SIG-M5 treated with dmso at 0.1 percent for 504 hours (cell line): ENCODE data around the gene ADSS1.
"Not testable (repeated sequence)": the region's sequence is repeated elsewhere in the genome, so short reads cannot be mapped to it uniquely, and the experiment has no call there.

Experiments used
- DNase-seq: peaks from one replicate; lab custom pipeline; 2025; ENCODE audit not compliant: unreplicated experiment; lab: John Stamatoyannopoulos, UW

ADSS1 gene

GRCh38 chr14:104746071-104746545 lies 22.1 kb downstream of the ADSS1 start:
- no peak for DNase-seq

- no peak for DNase-seq
Measured at GRCh38 chr14:104746934-104747481, 23.0 kb downstream of the ADSS1 start.

GRCh38 chr14:104747876-104748275 lies 23.8 kb downstream of the ADSS1 start:
- DNase-seq: no peak

GRCh38 chr14:104749111-104749649 lies 25.2 kb downstream of the ADSS1 start:
- no peak for DNase-seq

- no peak for DNase-seq
Measured at GRCh38 chr14:104750056-104750752, 26.2 kb downstream of the ADSS1 start.

GRCh38 chr14:104750753-104751057 lies 26.7 kb downstream of the ADSS1 start:
- DNase-seq: not testable (repeated sequence)

- no peak for DNase-seq
Measured at GRCh38 chr14:104751539-104752422, 27.8 kb downstream of the ADSS1 start.

GRCh38 chr14:104752423-104752734 lies 28.4 kb downstream of the ADSS1 start:
- peak; percentile 100 for DNase-seq

- peak; percentile 100 for DNase-seq
Measured at GRCh38 chr14:104752735-104753527, 28.9 kb downstream of the ADSS1 start, which contains the start of gene SIVA1. Gene SIVA1 (plus strand): TSS chr14:104753147. CDS start chr14:104753202, 55 bp downstream.

- no peak for DNase-seq
Measured at GRCh38 chr14:104753528-104754212, 29.6 kb downstream of the ADSS1 start.

- DNase-seq: no peak
Measured at GRCh38 chr14:104754213-104754851, 30.3 kb downstream of the ADSS1 start.

GRCh38 chr14:104755621-104756020 lies 31.6 kb downstream of the ADSS1 start:
- DNase-seq: no peak

GRCh38 chr14:104756477-104757237 lies 32.6 kb downstream of the ADSS1 start:
- DNase-seq: no peak

- no peak for DNase-seq
Measured at GRCh38 chr14:104757238-104757585, 33.2 kb downstream of the ADSS1 start.

GRCh38 chr14:104757681-104758392 lies 33.8 kb downstream of the ADSS1 start:
- no peak for DNase-seq

- no peak for DNase-seq
Measured at GRCh38 chr14:104758981-104759969, 35.2 kb downstream of the ADSS1 start.

- no peak for DNase-seq
Measured at GRCh38 chr14:104765517-104765916, 41.5 kb downstream of the ADSS1 start.
